ENCODE results near the gene PDGFRB.

GRCh38 chr5:150103678-150104549, 51.7 kb downstream of the PDGFRB start:
- TF ChIP-seq CTCF (conservative IDR thresholded peaks at IDR 0.05) (no peak), EZH2 (IDR thresholded peaks at IDR 0.05; ENCODE audit: low read depth) (no peak)

Data from PC-9 (cell line).